NT2/D1 (cell line): ENCODE results near the gene NCOA3.

Source experiments
- SUZ12 ChIP-seq: IDR thresholded peaks from 2 replicates; pipeline ENCODE4 v1.6.1; 2011; ENCODE audit not compliant: insufficient read length, insufficient read depth; ENCODE audit errors: extremely low read depth
- YY1 ChIP-seq: IDR thresholded peaks from 2 replicates; pipeline ENCODE4 v1.6.1; 2011; ENCODE audit not compliant: insufficient read length, insufficient read depth
- ZNF274 ChIP-seq: IDR thresholded peaks from 2 replicates; pipeline ENCODE4 v1.6.1; 2011; ENCODE audit warnings: mild to moderate bottlenecking, low read depth, low read length

GRCh38 chr20:47557791-47558190 lies 56.1 kb downstream of the NCOA3 start:
- TF ChIP-seq ZNF274: no peak
- TF ChIP-seq YY1: no peak
- no peak for TF ChIP-seq SUZ12
